ENCODE results near the gene PDLIM3.

The PDLIM3 gene

DNA sequence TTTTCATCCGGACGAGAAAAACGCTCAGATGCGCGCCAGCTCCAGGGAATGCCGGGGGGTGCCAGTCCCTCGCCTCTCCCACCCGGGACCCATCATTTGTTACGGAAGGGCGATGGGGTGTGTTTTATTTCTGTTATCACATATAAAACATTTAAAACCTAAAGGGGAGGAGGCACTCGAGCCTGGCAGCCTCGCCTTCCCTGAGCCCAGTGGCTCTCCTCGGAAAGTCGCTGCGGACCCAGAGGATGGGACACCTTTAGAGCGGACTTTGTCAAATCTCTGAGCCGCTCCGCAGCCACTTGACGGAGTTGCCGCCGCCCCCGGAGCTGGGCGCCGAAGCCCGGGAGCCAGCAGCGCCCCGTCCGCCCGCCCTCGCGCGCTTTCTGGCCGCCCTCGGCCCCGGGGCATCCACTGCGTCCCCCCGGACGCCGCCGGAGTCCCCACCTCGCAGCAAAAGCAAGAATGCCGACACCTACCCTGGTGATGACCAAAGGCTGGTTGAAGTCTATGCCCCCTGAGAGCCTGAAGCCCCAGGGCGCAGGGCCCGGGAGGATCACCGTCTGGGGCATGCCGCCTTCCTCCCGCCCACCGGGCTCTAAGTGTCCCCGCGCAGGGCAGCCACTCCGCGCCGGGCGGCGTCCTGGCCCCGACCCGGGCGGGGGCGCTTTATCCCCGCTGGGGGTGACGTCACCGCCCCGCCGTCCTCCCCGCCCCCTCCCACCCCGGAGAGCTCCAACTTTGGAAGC, at the start of gene PDLIM3:
Gene PDLIM3 (minus strand): TSS at position 642 of the 746 bp plus-strand sequence. CDS start 73 bp downstream, at position 569.
- Mint-ChIP-seq H3K27ac (no peak within 1 kb of the TSS), H3K36me3 (peaks cover 2% of the 10 kb centered on the region), H3K27me3 (peaks cover 16% of the 10 kb centered on the region), H3K4me3 (peak within 1 kb of the TSS; percentile 65), H3K4me1 (peaks cover 5% of the 10 kb centered on the region), H3K9me3 (peaks cover 2% of the 10 kb centered on the region)
- ATAC-seq (ENCODE audit: low read depth) (peak; percentile 45), DNase-seq (ENCODE audit: low spot score in 2 of 2) (peak in 1 of 2 donors; percentile 26)

DNA sequence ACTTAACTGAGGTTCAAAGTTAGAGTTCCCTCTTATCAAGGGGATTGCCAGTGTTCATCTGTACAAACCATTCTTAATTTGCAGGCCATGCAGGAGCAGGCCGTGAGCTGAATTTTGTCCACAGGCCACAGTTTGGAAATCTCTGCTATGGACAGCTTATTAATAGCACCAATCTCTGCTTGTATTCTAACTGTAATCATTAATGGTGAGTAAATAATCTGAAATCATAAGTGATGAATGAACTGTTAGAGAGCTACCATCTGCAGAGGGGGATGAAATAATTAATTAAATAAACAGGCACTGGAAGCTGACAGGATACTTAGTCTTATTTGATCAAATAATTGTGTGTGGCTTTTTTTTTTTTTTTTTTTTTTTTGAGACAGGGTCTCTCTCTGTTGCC, 48.5 kb upstream of the PDLIM3 start:
- Mint-ChIP-seq H3K4me3 (no peak overlapping the region), H3K27me3 (peaks cover 12% of the 10 kb centered on the region), H3K27ac (no peak overlapping the region), H3K9me3 (no peaks in the 10 kb centered on the region), H3K4me1 (peaks cover 4% of the 10 kb centered on the region), H3K36me3 (peaks cover 1% of the 10 kb centered on the region)
- no peak for DNase-seq (ENCODE audit: low spot score in 2 of 2)
- ATAC-seq (ENCODE audit: low read depth), result no peak

DNA sequence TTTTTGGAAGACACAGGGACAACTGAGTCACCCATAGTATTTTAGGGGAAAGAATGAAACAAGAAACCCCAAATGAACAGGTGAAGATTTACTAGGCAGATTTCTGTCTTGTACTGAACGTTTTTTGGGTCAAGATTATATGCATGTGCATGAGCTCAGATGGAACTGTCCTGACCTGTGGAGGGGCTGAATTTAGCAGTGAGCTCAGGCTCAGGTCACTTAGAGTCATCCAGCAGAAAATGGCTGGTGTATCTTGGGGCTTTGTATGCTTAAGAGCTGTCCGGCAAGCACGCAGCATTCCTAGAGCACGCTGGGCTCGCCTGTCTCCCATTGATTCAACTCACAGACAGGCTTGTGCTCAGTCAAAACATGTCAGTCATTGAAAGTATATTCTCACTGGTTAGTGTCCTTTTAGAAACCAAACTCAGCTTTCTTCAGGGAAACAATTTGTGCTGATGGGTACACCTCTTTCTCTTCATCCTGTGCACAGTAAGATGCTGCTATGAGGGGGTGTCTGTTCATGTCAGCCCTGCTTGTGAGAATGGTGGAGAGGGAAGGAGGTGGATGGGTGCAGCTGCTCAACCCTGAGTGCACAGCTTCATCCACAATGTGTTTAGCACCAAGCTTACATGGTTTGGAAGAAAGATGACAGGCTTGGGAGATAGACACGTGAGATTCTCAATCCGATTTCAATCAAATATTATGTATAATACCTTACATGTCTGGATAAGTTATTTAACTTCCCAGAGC, 47.5 kb upstream of the PDLIM3 start:
- DNase-seq (ENCODE audit: low spot score in 2 of 2) (no peak), ATAC-seq (ENCODE audit: low read depth) (no peak)
- no peak overlapping the region for H3K4me3 Mint-ChIP-seq
- peak overlapping the region; percentile 31 for H3K27ac Mint-ChIP-seq
- peaks cover 1% of the 10 kb centered on the region for H3K36me3 Mint-ChIP-seq
- no peaks in the 10 kb centered on the region for H3K9me3 Mint-ChIP-seq
- peaks cover 13% of the 10 kb centered on the region for H3K27me3 Mint-ChIP-seq
- peaks cover 3% of the 10 kb centered on the region for H3K4me1 Mint-ChIP-seq

- no peak for DNase-seq (ENCODE audit: low spot score in 2 of 2)
- Mint-ChIP-seq H3K4me3 (no peak overlapping the region), H3K27ac (no peak overlapping the region), H3K9me3 (no peaks in the 10 kb centered on the region), H3K4me1 (no peaks in the 10 kb centered on the region), H3K27me3 (peaks cover 13% of the 10 kb centered on the region), H3K36me3 (peaks cover 1% of the 10 kb centered on the region)
- no peak for ATAC-seq (ENCODE audit: low read depth)
Observed at GRCh38 chr4:185580699-185581098, 45.4 kb upstream of the PDLIM3 start.

DNA sequence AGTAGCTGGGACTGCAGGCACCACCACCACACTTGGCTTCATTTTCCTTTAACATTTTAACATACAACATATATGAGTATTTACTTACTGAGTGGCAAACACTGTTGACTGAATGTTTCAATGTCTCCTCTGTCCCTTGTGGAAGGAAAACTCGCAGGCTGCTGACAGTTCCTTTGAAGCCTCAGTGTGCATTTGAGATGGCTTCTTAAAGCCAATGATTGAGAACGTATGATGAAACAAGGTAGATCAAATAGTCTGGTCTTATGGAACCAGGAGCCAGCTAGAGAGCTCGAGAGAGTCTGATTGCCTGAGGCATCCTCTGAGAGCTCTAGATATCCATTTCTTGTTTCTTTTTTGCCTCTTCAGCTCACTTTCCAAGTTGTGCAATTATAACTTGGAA, 43.0 kb upstream of the PDLIM3 start:
- Mint-ChIP-seq H3K4me3 (no peak overlapping the region), H3K9me3 (no peaks in the 10 kb centered on the region), H3K27me3 (peaks cover 15% of the 10 kb centered on the region), H3K36me3 (peaks cover 1% of the 10 kb centered on the region), H3K27ac (no peak overlapping the region), H3K4me1 (no peaks in the 10 kb centered on the region)
- DNase-seq (ENCODE audit: low spot score in 2 of 2) (no peak), ATAC-seq (ENCODE audit: low read depth) (no peak)

GRCh38 chr4:185576962-185577950, 41.9 kb upstream of the PDLIM3 start:
- H3K9me3 Mint-ChIP-seq, result no peaks in the 10 kb centered on the region
- no peaks in the 10 kb centered on the region for H3K4me1 Mint-ChIP-seq
- DNase-seq (ENCODE audit: low spot score in 2 of 2) (no peak), ATAC-seq (ENCODE audit: low read depth) (no peak)
- no peak overlapping the region for H3K27ac Mint-ChIP-seq
- H3K36me3 Mint-ChIP-seq, result peaks cover 1% of the 10 kb centered on the region
- H3K27me3 Mint-ChIP-seq, result peaks cover 16% of the 10 kb centered on the region
- H3K4me3 Mint-ChIP-seq, result no peak overlapping the region

GRCh38 chr4:185576314-185576961, 41.1 kb upstream of the PDLIM3 start:
- Mint-ChIP-seq H3K27ac (no peak overlapping the region), H3K36me3 (peaks cover 1% of the 10 kb centered on the region), H3K4me3 (no peak overlapping the region), H3K27me3 (peaks cover 16% of the 10 kb centered on the region), H3K9me3 (no peaks in the 10 kb centered on the region), H3K4me1 (no peaks in the 10 kb centered on the region)
- no peak for DNase-seq (ENCODE audit: low spot score in 2 of 2)
- ATAC-seq (ENCODE audit: low read depth), result no peak

DNA sequence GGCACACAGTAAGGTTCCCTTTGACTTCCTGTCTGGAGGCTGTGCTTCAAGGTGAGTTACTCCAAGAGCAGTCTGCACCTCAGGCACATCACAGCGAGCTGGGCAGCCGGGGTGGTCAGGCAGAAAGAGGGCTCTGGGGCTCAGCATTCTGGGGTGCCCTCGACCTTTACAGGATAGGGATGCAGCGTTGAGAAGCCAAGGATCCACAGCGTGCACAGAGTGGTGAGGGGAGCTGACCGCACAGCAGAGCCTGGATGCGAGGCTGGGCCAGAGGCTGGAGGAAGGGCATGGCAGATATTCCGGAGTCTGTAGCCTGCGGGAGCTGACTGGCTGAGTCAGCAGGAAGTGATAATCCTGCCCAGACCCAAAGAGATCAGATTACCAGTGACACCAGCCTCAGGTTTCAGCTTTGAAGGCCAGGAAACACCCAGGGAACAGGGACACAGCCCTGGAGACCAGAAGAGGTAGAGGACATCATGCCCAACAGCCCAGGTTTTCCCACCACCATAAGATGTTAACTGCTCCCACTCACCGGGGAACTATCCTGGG, 38.4 kb upstream of the PDLIM3 start:
- Mint-ChIP-seq H3K4me3 (no peak overlapping the region), H3K27ac (no peak overlapping the region), H3K27me3 (peaks cover 10% of the 10 kb centered on the region), H3K36me3 (no peaks in the 10 kb centered on the region), H3K9me3 (no peaks in the 10 kb centered on the region), H3K4me1 (no peaks in the 10 kb centered on the region)
- no peak for DNase-seq (ENCODE audit: low spot score in 2 of 2)
- ATAC-seq (ENCODE audit: low read depth), result no peak

DNA sequence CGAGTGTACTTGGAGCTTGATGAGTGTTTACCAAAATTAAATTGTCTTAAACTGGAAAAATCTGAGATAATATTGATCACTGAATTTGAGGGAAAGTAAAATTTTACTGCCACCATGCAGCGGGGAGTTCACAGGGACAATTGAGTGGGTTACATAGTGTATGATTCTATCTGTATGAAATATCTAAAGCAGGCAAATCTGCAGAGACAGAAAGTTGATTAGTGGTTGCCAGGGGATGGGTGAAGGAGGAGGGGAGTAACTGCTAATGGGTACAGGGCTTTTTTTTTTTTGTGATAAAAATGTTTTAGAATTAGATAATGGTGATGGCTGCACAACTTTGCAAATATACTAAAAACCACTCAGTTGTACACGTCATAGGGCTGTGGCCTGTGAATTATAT, 35.4 kb upstream of the PDLIM3 start:
- H3K4me1 Mint-ChIP-seq, result no peaks in the 10 kb centered on the region
- no peak overlapping the region for H3K4me3 Mint-ChIP-seq
- peaks cover 4% of the 10 kb centered on the region for H3K27me3 Mint-ChIP-seq
- DNase-seq (ENCODE audit: low spot score in 2 of 2) (no peak), ATAC-seq (ENCODE audit: low read depth) (no peak)
- H3K27ac Mint-ChIP-seq, result no peak overlapping the region
- no peaks in the 10 kb centered on the region for H3K36me3 Mint-ChIP-seq
- H3K9me3 Mint-ChIP-seq, result no peaks in the 10 kb centered on the region

DNA sequence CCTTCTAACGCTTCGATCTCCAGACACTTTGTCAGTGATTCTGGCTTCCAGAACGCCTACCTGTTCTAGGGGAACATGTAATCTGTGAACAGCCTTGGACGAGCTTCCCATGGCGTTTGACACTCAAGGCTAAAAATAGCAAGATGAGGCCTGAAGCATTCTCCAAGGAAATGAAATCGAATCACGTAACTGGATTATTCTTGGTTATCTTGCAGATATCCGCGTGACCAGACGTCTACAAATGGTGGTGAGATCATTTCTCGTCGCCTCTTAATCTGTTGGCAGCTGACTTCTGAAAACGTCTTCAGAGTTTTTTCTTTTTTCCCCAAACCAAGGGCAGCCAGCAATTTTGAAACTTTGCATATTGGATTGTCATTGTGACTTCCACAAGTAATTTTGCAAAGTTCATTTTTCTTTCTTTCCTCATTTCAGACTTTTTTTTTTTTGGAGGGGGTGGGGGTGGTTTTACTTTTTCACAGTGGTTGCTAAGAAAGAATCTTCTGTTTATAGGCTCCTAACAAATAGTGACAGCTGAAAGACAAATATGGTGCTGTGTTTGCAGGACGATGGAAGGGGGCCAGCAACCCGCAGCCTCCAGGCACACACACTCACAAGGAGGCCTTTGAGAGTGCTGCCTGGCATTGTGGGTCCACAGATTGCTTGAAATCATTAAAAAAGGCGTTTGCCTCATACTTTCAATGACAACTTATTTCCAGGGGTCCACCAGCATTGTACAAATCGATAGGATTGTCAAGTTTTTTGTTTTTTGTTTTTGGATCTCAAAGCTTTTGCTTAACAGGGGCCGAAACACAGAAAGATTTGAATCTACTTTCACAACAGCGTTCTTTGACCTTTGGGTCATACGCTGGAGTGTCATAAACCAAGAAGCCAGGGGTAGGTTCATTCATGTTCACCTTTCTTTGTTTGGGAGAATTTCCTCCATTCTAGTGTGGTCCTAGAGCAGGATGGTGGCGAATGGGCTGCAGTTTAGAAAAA, 32.4 kb upstream of the PDLIM3 start:
- Mint-ChIP-seq H3K9me3 (no peaks in the 10 kb centered on the region), H3K27me3 (peaks cover 3% of the 10 kb centered on the region), H3K36me3 (no peaks in the 10 kb centered on the region), H3K4me3 (no peak overlapping the region), H3K4me1 (no peaks in the 10 kb centered on the region), H3K27ac (no peak overlapping the region)
- DNase-seq (ENCODE audit: low spot score in 2 of 2) (no peak), ATAC-seq (ENCODE audit: low read depth) (no peak)

DNA sequence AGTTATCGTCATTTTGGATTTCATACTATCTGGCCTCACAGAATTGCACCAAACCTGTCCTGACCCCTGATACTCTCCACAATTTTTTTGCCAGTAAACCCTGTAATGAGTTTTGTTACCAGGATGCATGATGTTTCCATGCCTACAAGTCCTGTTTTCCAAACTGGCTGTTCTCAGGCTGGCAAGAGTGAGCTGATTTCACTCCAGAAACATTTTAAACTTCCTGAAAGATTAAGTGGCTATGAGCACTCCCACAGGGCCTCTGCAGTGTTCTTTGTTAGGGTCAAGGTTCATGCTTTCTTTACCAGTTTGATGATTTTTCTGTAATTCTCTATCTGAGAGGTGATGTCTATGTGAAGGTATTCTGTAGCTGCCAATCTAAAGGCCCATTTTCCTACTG, 31.7 kb upstream of the PDLIM3 start:
- no peaks in the 10 kb centered on the region for H3K4me1 Mint-ChIP-seq
- DNase-seq (ENCODE audit: low spot score in 2 of 2), result no peak

GRCh38 chr4:185566425-185566824, 31.1 kb upstream of the PDLIM3 start:
- H3K27me3 Mint-ChIP-seq, result peaks cover 6% of the 10 kb centered on the region
- ATAC-seq (ENCODE audit: low read depth) (no peak), DNase-seq (ENCODE audit: low spot score in 2 of 2) (no peak)
- no peak overlapping the region for H3K27ac Mint-ChIP-seq
- H3K9me3 Mint-ChIP-seq, result no peaks in the 10 kb centered on the region
- no peak overlapping the region for H3K4me3 Mint-ChIP-seq
- H3K4me1 Mint-ChIP-seq, result no peaks in the 10 kb centered on the region
- H3K36me3 Mint-ChIP-seq, result no peaks in the 10 kb centered on the region

More for the DNA sequence above, 31.7 kb upstream of the PDLIM3 start:
- no peaks in the 10 kb centered on the region for H3K9me3 Mint-ChIP-seq
- no peak for ATAC-seq (ENCODE audit: low read depth)
- H3K27ac Mint-ChIP-seq, result no peak overlapping the region
- H3K36me3 Mint-ChIP-seq, result no peaks in the 10 kb centered on the region
- no peak overlapping the region for H3K4me3 Mint-ChIP-seq
- H3K27me3 Mint-ChIP-seq, result peaks cover 4% of the 10 kb centered on the region
